OCI-LY7 (cell line): Measurements from ENCODE around the gene MYO18B. TPM values are rescaled to one million over a fixed set of nuclear protein-coding genes. Genes with fewer than 3 reads are reported as not detected.

Source experiments
- BruUV-seq: library from RNA; stranded (reverse); fragments of 400-500 nt; replicated peaks from 2 replicates; lab custom pipeline; 2021; lab: Mats Ljungman, UMichigan
- CTCF ChIA-PET: fragments of 300-600 bp; sonication (Branson Sonifier 250); formaldehyde crosslinking; loops from one replicate; lab custom pipeline; 2022; ENCODE audit warnings: antibody characterized with exemption; ENCODE audit not compliant: unreplicated experiment; lab: Charles Lee
- POLR2A ChIA-PET: fragments of 300-600 bp; sonication (Branson Sonifier 250); formaldehyde crosslinking; loops from one replicate; lab custom pipeline; 2022; ENCODE audit warnings: antibody characterized with exemption; lab: Charles Lee
- DNase-seq: peaks from one replicate; pipeline ENCODE4 v3.0.0-alpha.2; 2015; ENCODE audit warnings: low spot score
- H2AFZ ChIP-seq: fragments of 200-600 bp; sonication (generic), shearing (Covaris generic); 2 replicates; pipeline ENCODE4 v1.6.1; 2014; ENCODE audit warnings: mild to moderate bottlenecking, antibody characterized with exemption, low read length, moderate library complexity
- H3K27ac ChIP-seq: fragments of 200-600 bp; sonication (generic); 2 replicates; pipeline ENCODE4 v1.5.1; 2014; ENCODE audit warnings: mixed run types, low read depth, mild to moderate bottlenecking, moderate library complexity, low read length, inconsistent platforms; ENCODE audit not compliant: poor library complexity, severe bottlenecking
- H3K36me3 ChIP-seq: fragments of 200-600 bp; sonication (generic); 2 replicates; pipeline ENCODE4 v1.6.1; 2014; ENCODE audit warnings: mild to moderate bottlenecking, antibody characterized with exemption, low read length, moderate library complexity, mixed read lengths; ENCODE audit not compliant: insufficient read depth
- H3K4me1 ChIP-seq: fragments of 200-600 bp; sonication (generic); 2 replicates; pipeline ENCODE4 v1.5.1; 2014; ENCODE audit warnings: mild to moderate bottlenecking, low read length; ENCODE audit not compliant: insufficient read depth, poor library complexity, severe bottlenecking
- H3K4me2 ChIP-seq: fragments of 200-600 bp; sonication (generic); 2 replicates; pipeline ENCODE4 v1.6.1; 2014; ENCODE audit warnings: mild to moderate bottlenecking, low read length
- H3K4me3 ChIP-seq: fragments of 200-600 bp; sonication (generic); 2 replicates; pipeline ENCODE4 v1.5.1; 2014; ENCODE audit warnings: mild to moderate bottlenecking, low read depth, low read length; ENCODE audit not compliant: poor library complexity, severe bottlenecking
- H3K79me2 ChIP-seq: fragments of 200-600 bp; sonication (generic); 2 replicates; pipeline ENCODE4 v1.6.1; 2016; ENCODE audit warnings: low read depth, mild to moderate bottlenecking, low read length, moderate library complexity, mixed read lengths; ENCODE audit not compliant: insufficient read depth
- H3K9me2 ChIP-seq: fragments of 200-600 bp; sonication (generic); 2 replicates; pipeline ENCODE4 v1.6.1; 2016; ENCODE audit warnings: mild to moderate bottlenecking, low read length, mixed read lengths; ENCODE audit not compliant: insufficient read depth
- H3K9me3 ChIP-seq: fragments of 200-600 bp; sonication (generic); 2 replicates; pipeline ENCODE4 v1.6.1; 2014; ENCODE audit warnings: mild to moderate bottlenecking, mixed run types, low read length, mixed read lengths
- H4K20me1 ChIP-seq: fragments of 200-600 bp; sonication (generic); 2 replicates; pipeline ENCODE4 v1.6.1; 2014; ENCODE audit warnings: mild to moderate bottlenecking, antibody characterized with exemption, low read length, moderate library complexity, mixed read lengths; ENCODE audit not compliant: insufficient read depth
- EZH2phosphoT487 ChIP-seq: fragments of 200-600 bp; sonication (generic); IDR thresholded peaks from 2 replicates; pipeline ENCODE4 v1.6.1; 2018; ENCODE audit warnings: low read depth, borderline replicate concordance, mild to moderate bottlenecking, mixed run types, antibody characterized with exemption, low read length, moderate library complexity, mixed read lengths
- intact Hi-C: fragments of 100-400 bp; cut with micrococcal nuclease; formaldehyde crosslinking; loops from one replicate; pipeline ENCODE4 v1.10.0; 2022; ENCODE audit not compliant: unreplicated experiment
- total RNA-seq, 2 experiments: library from RNA; depleted of rRNA in 1 of 2; stranded (reverse); fragments of >200 nt in 1 of 2; shearing (Covaris generic) in 1 of 2; gene quantifications; 2 replicates each; pipeline ENCODE4 v1.2.3, GENCODE V29; 2014 to 2022
- TF ChIP-seq, protein P1 (sequence below): fragments of 200-600 bp; sonication (generic); conservative IDR thresholded peaks from 2 replicates; pipeline ENCODE4 v1.5.1; 2014; ENCODE audit warnings: mild to moderate bottlenecking, antibody characterized with exemption, low read length, moderate library complexity, mixed read lengths

The MYO18B gene
- total RNA-seq, 2 experiments from 2014 or later = not detected

DNA sequence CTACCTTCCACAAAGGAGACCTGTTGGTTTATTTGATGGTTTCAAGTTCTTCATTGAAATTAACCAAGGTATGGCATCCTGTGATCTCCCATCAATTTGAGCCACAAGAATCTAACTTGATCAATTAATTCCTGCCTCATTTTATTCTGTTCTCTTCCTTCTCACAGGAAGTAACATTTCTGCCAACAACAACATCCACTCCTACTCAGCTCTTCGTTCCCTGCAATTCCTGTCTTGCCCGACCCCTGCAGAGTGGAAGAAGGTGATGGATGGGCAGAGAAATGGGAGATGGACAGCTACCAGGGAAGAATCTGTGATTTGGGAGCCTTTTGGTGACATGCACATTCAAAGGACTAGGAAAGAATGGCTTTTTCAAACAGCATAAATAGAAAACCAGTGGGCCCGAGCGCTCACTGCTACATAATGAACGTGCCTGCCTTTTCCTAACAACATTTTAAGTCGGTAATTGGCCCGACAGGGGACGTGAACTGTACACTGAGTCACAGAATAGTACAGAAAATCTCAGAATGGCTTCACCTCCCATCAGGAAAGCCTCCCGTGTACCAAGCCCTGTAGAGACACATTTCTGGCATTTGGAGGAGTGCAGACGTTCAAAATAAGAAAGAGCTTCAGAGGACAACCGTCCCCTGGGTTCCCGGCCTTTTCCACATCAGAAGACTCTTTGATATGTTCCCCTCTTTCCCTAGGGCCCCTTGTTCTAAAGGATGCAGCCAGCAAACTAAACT is 314.6 kb downstream of the MYO18B start:
- no TSS peak for BruUV-seq
- Histone ChIP-seq H3K9me2 (no peaks in the 10 kb centered on the region), H3K36me3 (no peaks in the 10 kb centered on the region), H3K4me2 (no peak overlapping the region), H3K4me3 (no peak overlapping the region), H3K9me3 (no peaks in the 10 kb centered on the region), H2AFZ (no peak overlapping the region), H3K27ac (no peak overlapping the region), H3K79me2 (no peaks in the 10 kb centered on the region), H3K4me1 (no peaks in the 10 kb centered on the region), H4K20me1 (no peaks in the 10 kb centered on the region)
- POLR2A ChIA-PET = no interaction called here
- TF ChIP-seq, protein P1, sequence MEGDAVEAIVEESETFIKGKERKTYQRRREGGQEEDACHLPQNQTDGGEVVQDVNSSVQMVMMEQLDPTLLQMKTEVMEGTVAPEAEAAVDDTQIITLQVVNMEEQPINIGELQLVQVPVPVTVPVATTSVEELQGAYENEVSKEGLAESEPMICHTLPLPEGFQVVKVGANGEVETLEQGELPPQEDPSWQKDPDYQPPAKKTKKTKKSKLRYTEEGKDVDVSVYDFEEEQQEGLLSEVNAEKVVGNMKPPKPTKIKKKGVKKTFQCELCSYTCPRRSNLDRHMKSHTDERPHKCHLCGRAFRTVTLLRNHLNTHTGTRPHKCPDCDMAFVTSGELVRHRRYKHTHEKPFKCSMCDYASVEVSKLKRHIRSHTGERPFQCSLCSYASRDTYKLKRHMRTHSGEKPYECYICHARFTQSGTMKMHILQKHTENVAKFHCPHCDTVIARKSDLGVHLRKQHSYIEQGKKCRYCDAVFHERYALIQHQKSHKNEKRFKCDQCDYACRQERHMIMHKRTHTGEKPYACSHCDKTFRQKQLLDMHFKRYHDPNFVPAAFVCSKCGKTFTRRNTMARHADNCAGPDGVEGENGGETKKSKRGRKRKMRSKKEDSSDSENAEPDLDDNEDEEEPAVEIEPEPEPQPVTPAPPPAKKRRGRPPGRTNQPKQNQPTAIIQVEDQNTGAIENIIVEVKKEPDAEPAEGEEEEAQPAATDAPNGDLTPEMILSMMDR = no peak
- no peak for TF ChIP-seq EZH2phosphoT487
- CTCF ChIA-PET = no interaction called here
- intact Hi-C loops = no loop called here
- DNase-seq = no peak

DNA sequence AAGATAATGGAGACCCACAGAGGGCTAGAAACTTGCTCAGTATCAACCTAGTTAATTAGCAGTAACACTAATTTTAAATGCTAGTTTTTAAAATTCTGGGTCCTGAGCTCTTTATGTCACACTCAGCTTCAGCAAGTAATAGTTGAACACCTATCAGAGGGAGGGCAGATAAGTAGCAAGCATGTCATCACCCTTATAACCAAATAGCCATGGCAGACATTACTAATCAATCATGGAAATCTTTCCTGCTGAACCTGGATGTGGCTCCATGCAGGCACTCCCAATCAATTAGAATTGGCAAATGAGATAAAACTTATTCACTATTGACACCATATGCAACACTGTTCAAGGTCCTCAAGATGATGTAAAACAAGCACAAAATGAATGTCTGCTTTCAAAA is 315.7 kb downstream of the MYO18B start:
- H4K20me1 ChIP-seq = no peaks in the 10 kb centered on the region
- TF ChIP-seq EZH2phosphoT487 = no peak
- TF ChIP-seq, protein P1 = no peak
- no TSS peak for BruUV-seq
- H3K4me2 ChIP-seq = no peak overlapping the region
- H3K9me2 ChIP-seq = no peaks in the 10 kb centered on the region
- CTCF ChIA-PET = no interaction called here
- no peak overlapping the region for H3K27ac ChIP-seq
- no peak overlapping the region for H3K4me3 ChIP-seq
- POLR2A ChIA-PET = interaction anchor here (0.7 kb wide), 1 partner anchor 12 kb away, joined by 4 read pairs; no protein-coding TSS in a partner anchor
- no peak for DNase-seq
- no peak overlapping the region for H2AFZ ChIP-seq
- no peaks in the 10 kb centered on the region for H3K4me1 ChIP-seq
- no peaks in the 10 kb centered on the region for H3K9me3 ChIP-seq
- no peaks in the 10 kb centered on the region for H3K79me2 ChIP-seq
- intact Hi-C loops = no loop called here
- H3K36me3 ChIP-seq = no peaks in the 10 kb centered on the region

DNA sequence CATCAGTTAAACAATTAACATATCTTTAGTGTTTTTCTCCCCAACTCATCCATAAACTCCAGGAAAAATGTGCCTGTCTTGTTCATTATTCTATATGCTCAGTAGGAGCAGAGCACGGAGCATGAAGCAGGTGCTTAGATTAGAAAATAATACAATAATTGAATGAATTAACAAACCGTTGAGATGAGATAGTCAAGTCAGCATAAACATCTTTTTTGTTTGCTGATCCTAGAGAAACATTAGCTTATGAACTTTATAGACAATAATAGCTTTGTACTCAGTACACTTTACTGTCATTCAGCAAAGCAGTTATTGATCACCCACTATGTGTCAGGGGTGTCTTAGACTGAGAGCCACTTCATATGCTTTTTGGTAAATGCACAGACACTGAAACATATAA is 322.1 kb downstream of the MYO18B start:
- H4K20me1 ChIP-seq = no peaks in the 10 kb centered on the region
- POLR2A ChIA-PET = interaction anchor here (1.0 kb wide), 1 partner anchor 17 kb away, joined by 4 read pairs; no protein-coding TSS in a partner anchor
- DNase-seq = no peak
- intact Hi-C loops = no loop called here
- no TSS peak for BruUV-seq
- H3K9me3 ChIP-seq = no peaks in the 10 kb centered on the region
- no peak overlapping the region for H3K27ac ChIP-seq
- H2AFZ ChIP-seq = no peak overlapping the region
- no peak for TF ChIP-seq EZH2phosphoT487
- H3K4me1 ChIP-seq = no peaks in the 10 kb centered on the region
- H3K4me2 ChIP-seq = no peak overlapping the region
- H3K36me3 ChIP-seq = no peaks in the 10 kb centered on the region
- no peak overlapping the region for H3K4me3 ChIP-seq
- H3K9me2 ChIP-seq = no peaks in the 10 kb centered on the region
- CTCF ChIA-PET = no interaction called here
- H3K79me2 ChIP-seq = no peaks in the 10 kb centered on the region
